Urinary bladder (tissue), 4 donors: Measurements from ENCODE around the gene MEIG1. TPM values are rescaled to one million over a fixed set of nuclear protein-coding genes. Genes with fewer than 3 reads are reported as not detected.
"Not testable (repeated sequence)": the region's sequence is repeated elsewhere in the genome, so short reads cannot be mapped to it uniquely, and the experiment has no call there.

ENCODE experiments used
- DNase-seq: peaks from one replicate; pipeline ENCODE4 v3.0.0-alpha.2; 2015; ENCODE audit errors: extremely low spot score
- H3K27ac ChIP-seq: one replicate; pipeline ENCODE4 v1.5.1; 2013; ENCODE audit warnings: low read depth, mild to moderate bottlenecking, moderate library complexity
- H3K36me3 ChIP-seq: one replicate; pipeline ENCODE4 v1.6.1; 2013; ENCODE audit warnings: mild to moderate bottlenecking, moderate library complexity; ENCODE audit not compliant: insufficient read depth
- H3K4me1 ChIP-seq: one replicate; pipeline ENCODE4 v1.6.1; 2013; ENCODE audit warnings: mild to moderate bottlenecking, moderate library complexity; ENCODE audit not compliant: insufficient read depth
- H3K4me3 ChIP-seq: one replicate; pipeline ENCODE4 v1.5.1; 2013; ENCODE audit warnings: low read depth, low read length
- WGBS: extraction: QIAGEN DNeasy Blood & Tissue Kit; methylation state at CpG from one replicate; pipeline ENCODE4 v1.1.7; 2013; 5-methylcytosine and 5-hydroxymethylcytosine counted together
- polyA plus RNA-seq: library from polyadenylated mRNA; stranded (reverse); fragments of 200-250 nt; gene quantifications from one replicate; pipeline ENCODE4 v1.2.3, GENCODE V29; 2013
- total RNA-seq: library from RNA; depleted of rRNA; stranded (reverse); fragments of >200 nt; gene quantifications from one replicate; pipeline ENCODE4 v1.2.3, GENCODE V29; 2014
- donor health status: healthy with polysubstance abuse.
- donor health status: healthy.

Gene MEIG1
- total and polyA plus RNA-seq, 2 donors = 0.22 TPM; not detected in 1

DNA sequence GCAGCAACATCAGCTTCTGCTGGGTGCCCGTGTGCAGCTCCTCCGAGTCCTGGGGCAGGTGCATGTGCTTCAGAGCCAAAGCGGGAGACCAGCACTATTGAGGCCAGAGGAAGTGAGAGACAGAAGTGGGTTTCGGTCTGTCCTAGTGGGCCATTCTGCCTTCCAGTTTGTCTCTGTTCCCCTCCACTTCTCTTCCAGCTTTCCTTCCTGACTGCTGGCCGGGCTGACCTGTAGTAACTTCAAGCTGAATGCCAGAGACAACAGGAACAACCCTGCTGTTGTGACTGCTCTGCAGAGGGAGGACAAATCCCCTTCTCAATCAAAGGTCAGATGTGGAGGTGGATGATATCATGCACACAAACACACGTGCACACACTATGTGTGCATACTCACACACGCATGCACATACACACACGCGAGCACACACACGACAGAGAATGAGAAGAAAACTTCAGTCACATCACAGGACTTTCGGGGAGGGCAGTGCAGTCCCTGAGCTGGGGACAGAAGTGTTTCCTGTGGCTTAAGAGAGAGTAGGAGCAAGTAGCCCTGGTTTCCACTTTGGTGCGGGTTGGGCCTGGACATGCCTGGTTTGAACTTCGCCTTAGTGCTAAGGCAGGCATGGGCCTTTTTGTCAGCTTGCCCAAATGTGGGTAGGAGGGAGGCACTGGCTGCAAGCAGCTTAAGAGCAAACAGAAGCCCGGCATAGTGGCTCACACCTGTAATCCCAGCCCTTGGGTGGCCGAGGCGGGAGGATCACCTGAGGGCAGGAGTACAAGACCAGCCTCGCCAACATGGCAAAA, 16.8 kb upstream of the MEIG1 start:
- not testable (repeated sequence) for H3K36me3 ChIP-seq, DNase-seq, H3K4me1 ChIP-seq, H3K4me3 ChIP-seq
- H3K27ac ChIP-seq = peak overlapping the region; percentile 16
- WGBS = 90% methylated on average over 17 of the region's 17 CpGs

DNA sequence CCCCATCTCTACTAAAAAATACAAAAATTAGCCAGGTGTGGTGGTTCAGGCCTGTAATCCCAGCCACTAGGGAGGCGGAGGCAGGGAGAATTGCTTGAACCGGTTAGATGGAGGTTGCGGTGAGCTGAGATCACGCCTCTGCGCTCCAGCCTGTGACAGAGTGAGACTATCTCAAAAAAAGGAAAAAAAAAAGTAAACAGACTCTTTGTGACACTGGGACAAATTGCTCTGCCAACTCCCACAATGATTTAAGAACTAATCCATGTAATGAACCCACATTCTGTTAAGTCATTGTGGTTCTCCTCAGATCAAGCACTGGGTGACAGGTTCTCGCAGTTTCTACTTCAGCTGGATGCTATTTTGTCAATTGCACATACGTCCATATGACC, 16.2 kb upstream of the MEIG1 start:
- H3K27ac ChIP-seq, H3K4me1 ChIP-seq, H3K4me3 ChIP-seq, H3K36me3 ChIP-seq, DNase-seq: not testable (repeated sequence)
- WGBS = 89% methylated on average over 7 of the region's 7 CpGs

DNA sequence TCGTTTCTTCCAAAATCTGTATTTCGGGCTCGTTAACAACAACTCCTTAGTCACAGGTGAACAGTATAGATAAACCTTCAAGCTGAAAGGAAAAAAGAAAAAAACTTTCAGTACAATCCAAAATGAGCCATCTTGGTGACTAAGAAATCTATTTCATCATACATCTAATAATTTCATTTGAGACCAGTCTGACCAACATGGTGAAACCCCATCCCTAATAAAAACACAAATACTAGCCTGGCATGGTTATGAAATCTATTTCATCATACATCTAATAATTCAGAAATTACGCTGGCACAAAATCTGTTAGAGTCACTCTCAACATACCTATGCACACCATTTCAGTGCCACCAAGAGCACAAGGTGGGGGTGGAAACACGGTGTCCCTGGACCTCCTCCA, 14.1 kb upstream of the MEIG1 start:
- DNase-seq = no peak
- Histone ChIP-seq H3K4me3 (no peak overlapping the region), H3K36me3 (peaks cover 3% of the 10 kb centered on the region), H3K4me1 (no peaks in the 10 kb centered on the region), H3K27ac (no peak overlapping the region)
- WGBS = 94% methylated on average over 5 of the region's 5 CpGs

DNA sequence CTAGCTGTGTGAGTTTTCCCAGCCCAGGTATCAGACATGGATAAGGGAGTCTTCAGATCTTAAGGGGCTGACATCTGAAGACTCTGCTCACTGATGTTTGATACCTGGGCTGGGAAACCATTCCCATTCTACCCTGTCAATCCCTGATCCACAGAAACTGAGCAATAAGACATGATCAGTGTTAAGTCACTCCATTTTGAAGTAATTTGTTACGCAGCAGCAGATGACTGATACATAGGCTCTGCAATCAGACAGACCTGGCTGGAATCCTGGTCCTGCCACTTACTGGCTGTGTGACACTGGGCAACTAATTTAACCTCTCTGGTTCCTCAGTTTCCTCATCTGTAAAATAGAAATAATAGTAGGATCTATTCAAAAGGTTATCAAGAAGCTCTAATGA, 11.9 kb upstream of the MEIG1 start:
- H3K4me3 ChIP-seq = no peak overlapping the region
- no peak overlapping the region for H3K27ac ChIP-seq
- H3K4me1 ChIP-seq = no peaks in the 10 kb centered on the region
- H3K36me3 ChIP-seq = peaks cover 3% of the 10 kb centered on the region
- WGBS = 98% methylated on average over 1 of the region's 1 CpG
- DNase-seq = no peak

DNA sequence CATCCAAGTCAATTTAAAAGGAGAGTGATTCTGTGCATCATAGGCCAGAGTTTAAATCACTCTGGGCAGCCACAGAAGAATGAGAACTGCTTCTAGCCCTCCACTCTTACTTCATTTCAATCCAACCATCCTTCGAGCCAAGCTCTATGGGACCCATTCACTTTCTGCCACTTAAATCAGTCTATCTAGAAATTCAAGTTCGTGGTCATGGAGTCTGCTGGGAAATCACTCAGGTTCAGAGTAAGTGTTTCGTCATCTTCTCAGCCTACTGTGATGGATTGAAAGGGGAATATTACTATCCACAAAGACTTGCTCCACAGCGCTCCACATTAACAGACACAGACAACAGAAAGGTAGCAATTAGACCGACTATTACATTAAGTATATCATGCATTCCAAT, 9.9 kb upstream of the MEIG1 start:
- Histone ChIP-seq H3K27ac (no peak overlapping the region), H3K36me3 (peaks cover 2% of the 10 kb centered on the region), H3K4me1 (no peaks in the 10 kb centered on the region), H3K4me3 (no peak overlapping the region)
- 96% methylated on average over 5 of the region's 5 CpGs for WGBS
- no peak for DNase-seq

DNA sequence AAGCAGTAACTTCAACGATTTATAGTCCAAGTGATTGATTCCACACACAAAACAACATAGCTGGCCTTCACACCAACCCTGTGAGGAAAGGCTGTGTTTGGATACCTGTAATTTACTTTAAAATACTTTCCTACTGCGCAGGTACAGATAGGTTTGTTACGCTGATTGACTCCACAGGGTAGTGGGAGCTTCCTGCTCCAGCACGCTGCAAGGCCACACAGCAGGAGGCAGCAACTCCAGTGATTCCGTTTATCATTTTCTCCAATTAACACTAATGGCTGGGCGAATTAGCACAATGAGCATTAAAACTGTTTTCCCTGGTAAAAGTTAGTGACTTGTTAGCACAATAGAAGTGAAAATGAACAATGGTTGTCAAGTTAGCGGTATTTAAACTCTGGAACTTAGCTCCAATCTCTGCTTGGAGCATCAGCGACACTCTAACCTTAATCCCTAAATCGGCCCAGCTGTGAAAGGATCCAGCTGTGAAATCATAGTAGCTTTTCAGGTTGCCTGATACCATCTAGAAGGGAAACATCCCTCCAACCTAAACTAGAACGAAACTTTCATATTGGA, 6.3 kb upstream of the MEIG1 start:
- WGBS = 18% methylated on average over 10 of the region's 10 CpGs
- DNase-seq = peak; percentile 2
- H3K4me1 ChIP-seq = no peaks in the 10 kb centered on the region
- H3K27ac ChIP-seq = no peak overlapping the region
- H3K4me3 ChIP-seq = peak overlapping the region; percentile 67
- no peaks in the 10 kb centered on the region for H3K36me3 ChIP-seq

DNA sequence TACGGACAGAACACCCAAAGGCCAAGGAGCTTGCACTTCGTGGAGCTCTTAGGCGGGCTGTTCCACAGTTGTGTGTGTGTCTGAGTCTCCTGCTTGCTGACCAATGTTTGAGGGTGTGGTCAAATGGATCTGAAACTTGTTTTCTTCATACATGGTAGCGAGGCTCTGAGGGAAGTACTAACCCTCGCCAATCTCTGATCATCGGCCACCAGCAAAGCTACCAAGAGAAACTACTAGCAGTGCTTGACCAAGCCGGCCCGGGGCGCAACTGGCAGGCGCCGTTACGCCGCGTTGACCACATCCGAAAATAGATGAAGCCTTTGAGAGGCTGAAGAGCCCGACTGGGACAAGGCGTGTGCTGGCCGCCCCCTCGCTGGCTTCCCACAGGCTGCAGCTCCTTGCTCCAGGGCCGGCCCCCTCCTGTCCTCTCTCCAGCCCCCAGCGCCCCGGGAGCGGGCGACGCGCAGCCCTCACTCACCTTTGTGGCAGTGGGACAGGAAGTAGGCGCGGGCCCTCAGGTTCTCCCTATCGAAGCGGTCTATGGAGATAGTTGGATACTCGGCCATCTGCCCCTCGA, 5.7 kb upstream of the MEIG1 start:
- WGBS = under 1% methylated on average over 32 of the region's 32 CpGs
- Histone ChIP-seq H3K27ac (peak overlapping the region; percentile 89), H3K4me1 (no peaks in the 10 kb centered on the region), H3K36me3 (no peaks in the 10 kb centered on the region), H3K4me3 (peak overlapping the region; percentile 67)
- DNase-seq = peak; percentile 2

DNA sequence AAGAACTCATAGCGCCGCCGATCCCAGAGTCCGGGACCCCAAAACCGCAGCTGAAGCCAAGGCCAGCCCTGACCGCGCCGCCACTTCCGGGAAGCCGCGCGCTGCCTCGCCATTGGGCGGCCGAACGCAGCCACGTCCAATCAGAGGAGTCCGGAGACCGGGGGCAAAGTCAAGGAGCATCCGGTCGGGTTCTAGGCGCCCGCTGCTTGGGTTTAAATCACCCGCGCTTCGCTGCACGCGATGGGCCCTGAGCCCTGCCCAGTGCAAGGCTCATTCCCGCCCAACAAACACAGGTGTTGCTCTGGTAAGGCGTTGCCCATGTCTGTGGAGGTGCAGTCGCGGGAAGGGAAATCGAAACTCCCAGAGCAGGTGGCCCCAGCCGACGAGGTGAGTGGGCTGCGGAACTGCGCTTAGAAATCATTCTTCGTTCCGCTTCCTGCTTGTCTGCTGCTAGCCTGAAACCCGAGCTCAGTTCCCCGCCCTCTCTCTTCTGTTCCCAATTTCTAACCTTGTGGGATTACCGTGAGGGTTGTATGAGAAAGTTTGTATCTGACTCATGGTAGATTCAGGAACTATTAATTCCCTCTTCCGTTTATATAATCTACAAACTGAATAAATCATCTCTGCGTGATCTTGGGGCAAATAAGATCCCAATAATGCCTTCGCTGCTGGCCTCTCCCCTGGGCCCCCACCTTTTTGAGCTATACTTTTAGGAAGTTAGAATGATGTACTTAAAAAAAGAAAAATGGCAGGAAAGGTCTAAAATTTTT, 5.0 kb upstream of the MEIG1 start, which contains the start of gene DCLRE1C:
TSS of gene DCLRE1C (minus strand) at position 96 of the 770 bp plus-strand sequence. CDS start at position 10, 86 bp downstream.
- H3K36me3 ChIP-seq = no peaks in the 10 kb centered on the region
- H3K27ac ChIP-seq = peak within 1 kb of the TSS; percentile 89
- H3K4me1 ChIP-seq = no peaks in the 10 kb centered on the region
- H3K4me3 ChIP-seq = peak within 1 kb of the TSS; percentile 67
- DNase-seq = peak; percentile 87
- WGBS = under 1% methylated on average over 45 of the region's 45 CpGs

DNA sequence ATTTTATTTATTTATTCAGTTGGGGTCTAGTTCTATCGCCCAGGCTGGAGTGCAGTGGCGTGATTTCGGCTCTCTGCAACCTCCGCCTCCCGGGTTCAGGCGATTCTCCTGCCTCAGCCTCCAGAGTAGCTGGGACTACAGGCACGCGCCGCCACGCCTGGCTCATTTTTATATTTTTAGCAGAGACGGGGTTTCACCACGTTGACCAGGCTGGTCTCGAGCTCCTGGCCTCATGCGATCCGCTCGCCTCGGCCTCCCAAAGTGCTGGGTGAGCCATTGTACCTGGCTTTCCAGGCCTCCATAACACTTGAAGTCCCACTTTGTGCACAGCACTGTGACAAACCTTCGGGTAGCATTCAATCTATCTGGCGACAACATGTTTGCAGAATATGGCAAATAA, 4.3 kb upstream of the MEIG1 start:
- Histone ChIP-seq H3K27ac (no peak overlapping the region), H3K4me1 (no peaks in the 10 kb centered on the region), H3K36me3 (no peaks in the 10 kb centered on the region), H3K4me3 (no peak overlapping the region)
- WGBS = 93% methylated on average over 19 of the region's 19 CpGs
- DNase-seq = no peak

DNA sequence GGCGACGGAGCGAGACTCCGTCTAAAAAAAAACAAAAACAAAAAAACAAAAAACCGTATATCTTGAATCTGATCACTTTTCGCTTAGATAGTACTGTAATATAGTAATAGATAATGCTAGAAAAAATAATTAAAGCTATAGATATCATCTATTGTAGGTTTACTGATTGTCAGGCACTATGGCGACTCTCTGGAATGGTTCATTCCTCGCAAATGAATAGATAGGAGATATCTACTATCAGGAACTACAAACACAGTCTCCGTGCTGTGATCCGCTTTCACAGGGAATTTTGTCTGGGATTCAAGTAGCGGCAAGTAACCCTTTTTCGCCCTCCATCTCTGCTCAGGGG, 342 bp upstream of the MEIG1 start:
- H3K27ac ChIP-seq = peak overlapping the region; percentile 66
- no peak for DNase-seq
- H3K4me1 ChIP-seq = no peaks in the 10 kb centered on the region
- H3K36me3 ChIP-seq = no peaks in the 10 kb centered on the region
- 49% methylated on average over 12 of the region's 12 CpGs for WGBS
- H3K4me3 ChIP-seq = peak overlapping the region; percentile 62

DNA sequence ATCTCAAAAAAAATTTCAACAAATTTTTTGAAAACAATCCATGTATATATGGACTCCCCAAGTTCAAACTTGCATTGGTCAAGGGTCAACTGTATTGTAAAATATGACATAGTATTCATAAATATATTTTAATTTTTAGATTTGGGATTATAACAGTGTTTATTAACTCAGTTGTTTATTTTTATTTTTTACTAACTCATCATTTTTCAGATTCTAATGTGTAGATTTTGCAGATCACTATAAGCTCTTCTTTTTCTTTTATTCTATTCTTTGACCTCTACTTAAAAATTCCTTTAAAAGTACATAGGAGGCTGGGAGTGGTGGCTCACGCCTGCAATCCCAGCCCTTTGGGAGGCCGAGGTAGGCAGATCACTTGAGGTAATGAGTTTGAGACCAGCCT, 8.7 kb downstream of the MEIG1 start:
- DNase-seq = no peak
- Histone ChIP-seq H3K27ac (no peak overlapping the region), H3K4me3 (no peak overlapping the region), H3K36me3 (no peaks in the 10 kb centered on the region), H3K4me1 (no peaks in the 10 kb centered on the region)
- WGBS = 88% methylated on average over 2 of the region's 2 CpGs

DNA sequence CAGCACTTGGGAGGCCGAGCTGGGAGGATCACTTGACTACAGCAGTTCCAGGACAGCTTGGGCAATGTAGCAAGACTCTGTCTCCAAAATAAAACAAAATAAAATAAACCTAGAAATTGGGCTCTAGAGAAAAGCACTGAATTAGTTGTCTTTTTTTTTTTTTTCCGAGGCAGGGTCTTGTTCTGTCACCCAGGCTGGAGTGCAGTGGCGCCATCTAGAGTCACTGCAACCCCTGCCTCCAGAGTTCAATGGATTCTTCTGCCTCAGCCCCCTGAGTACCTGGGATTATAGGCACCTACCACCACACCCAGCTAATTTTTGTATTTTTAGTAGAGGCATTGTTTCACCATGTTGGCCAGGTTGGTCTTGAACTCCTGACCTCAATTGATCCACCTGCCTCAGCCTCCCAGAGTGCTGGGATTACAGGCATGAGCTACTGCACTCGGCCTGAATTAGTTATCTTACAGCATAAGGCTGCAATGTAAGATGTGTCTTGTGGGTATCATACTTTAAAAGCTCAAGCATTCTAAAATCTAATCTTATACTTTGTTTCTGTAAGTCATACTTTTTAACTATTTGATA, 12.8 kb downstream of the MEIG1 start:
- Histone ChIP-seq H3K4me1 (no peaks in the 10 kb centered on the region), H3K27ac (no peak overlapping the region), H3K4me3 (no peak overlapping the region), H3K36me3 (no peaks in the 10 kb centered on the region)
- 54% methylated on average over 4 of the region's 4 CpGs for WGBS
- no peak for DNase-seq

DNA sequence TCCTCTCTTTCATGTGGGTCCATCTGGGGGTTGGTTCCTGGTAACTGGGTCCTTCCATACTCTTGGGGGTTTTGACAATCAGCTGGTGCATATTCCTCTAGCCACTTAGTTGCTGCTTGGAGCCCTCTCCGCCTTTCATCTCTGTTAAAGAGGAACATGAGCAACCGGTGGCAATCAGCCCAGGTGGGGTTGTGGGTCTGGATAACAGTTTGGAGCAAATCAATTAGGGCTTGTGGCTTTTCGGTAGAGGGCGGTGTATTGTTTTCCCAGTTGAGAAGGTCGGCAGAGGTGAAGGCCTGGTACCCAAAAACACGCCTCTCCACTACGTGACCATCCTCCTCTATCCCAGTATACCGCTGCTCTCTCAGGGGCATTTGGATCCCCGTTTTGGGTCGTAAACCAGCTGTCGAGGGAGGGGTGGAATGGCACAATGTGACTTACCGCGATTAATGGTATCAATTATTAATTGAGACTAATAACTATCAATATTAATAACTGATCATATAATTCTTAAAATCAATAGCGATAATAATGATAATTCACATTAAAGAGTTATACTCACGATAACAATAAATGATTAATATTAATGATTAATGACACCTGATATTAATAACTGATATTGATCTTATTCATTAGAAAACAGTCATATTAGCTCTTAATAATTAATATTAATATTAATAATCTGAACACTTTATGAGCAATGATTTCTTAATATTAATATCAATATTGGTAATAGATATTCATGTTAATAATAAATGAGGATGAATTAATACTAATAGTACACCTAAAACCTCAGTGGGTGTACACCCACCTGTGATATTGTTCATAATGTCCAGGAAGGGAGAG, 15.2 kb downstream of the MEIG1 start:
- H3K4me1 ChIP-seq, H3K27ac ChIP-seq, H3K4me3 ChIP-seq, H3K36me3 ChIP-seq, DNase-seq: not testable (repeated sequence)
- WGBS = 29% methylated on average over 15 of the region's 15 CpGs
